Measurements from ENCODE around the gene COL4A2.

- TF ChIP-seq SUZ12 (IDR thresholded peaks at IDR 0.05; ENCODE audit: extremely low read depth, insufficient read depth, insufficient read length) (no peak), YY1 (IDR thresholded peaks at IDR 0.05; ENCODE audit: insufficient read depth, insufficient read length) (no peak)
Observed at GRCh38 chr13:110407531-110407930, 100.4 kb downstream of the COL4A2 start.
